GM08714 (cell line): ENCODE results near the gene HEXIM2.
"Not testable (repeated sequence)": the region's sequence is repeated elsewhere in the genome, so short reads cannot be mapped to it uniquely, and the experiment has no call there.

ENCODE experiments used
- H3K4me3 ChIP-seq: fragments of 200-500 bp; sonication (Bioruptor generic); 2 replicates; pipeline ENCODE4 v1.5.1; 2014; ENCODE audit warnings: mild to moderate bottlenecking, low read length, inconsistent platforms
- ZNF274 ChIP-seq: IDR thresholded peaks from 2 replicates; pipeline ENCODE4 v1.6.1; 2012; ENCODE audit warnings: mild to moderate bottlenecking, low read depth, low read length

The HEXIM2 gene

DNA sequence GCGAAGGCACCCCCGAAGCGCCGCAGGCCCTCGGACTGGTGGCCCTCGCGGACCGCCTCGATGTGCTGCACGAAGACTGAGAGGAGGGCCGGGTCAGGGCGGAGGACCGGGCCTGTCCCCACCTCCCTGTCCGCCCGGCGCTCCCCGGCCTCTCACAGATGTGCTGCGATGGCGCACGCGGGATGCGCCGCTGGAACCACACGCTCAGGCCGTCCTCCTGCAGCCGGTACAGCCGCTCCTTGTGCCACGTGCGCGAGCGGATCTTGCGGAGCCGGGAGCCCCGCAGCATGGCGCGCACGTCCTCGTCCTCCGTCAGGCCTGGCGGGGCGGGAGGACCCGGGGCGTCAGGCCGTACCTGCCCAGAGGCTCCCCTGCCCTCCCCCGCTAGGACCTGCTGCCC lies 40.6 kb upstream of the HEXIM2 start:
- H3K4me3 ChIP-seq = no peak overlapping the region
- TF ChIP-seq ZNF274 = no peak

DNA sequence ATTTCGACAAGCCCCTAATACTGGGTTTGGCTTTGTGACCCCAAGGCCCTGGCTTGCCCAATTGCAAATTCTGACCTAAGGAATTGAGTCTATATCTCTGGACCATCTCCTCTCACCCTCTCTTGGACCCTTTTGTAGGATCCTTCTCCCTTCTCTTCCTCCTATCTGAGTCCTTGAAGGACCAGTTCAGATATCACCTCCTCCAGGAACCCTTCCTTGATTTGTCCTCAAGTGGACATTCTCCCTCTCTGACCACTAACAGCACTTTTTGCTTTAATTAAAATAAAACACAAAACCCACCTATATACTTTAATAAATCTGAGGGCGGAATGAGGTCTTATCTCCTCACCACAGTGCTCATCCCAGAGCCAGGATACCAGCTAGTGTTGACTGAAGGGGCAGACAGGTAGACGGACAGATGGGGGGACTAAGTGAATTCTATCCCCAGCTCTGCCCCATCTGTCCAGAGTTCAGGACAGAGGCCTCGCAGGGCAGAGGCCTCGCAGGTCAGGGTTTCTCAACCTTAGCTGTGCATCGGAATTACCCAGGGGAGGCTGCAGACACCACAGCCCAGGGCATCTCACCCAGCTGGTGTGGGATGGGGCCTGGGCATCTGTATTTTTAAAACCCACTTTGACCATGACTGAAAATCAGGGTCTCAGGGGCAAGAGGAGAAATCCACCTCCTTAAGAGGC lies 38.5 kb upstream of the HEXIM2 start:
- no peak overlapping the region for H3K4me3 ChIP-seq
- TF ChIP-seq ZNF274 = no peak

DNA sequence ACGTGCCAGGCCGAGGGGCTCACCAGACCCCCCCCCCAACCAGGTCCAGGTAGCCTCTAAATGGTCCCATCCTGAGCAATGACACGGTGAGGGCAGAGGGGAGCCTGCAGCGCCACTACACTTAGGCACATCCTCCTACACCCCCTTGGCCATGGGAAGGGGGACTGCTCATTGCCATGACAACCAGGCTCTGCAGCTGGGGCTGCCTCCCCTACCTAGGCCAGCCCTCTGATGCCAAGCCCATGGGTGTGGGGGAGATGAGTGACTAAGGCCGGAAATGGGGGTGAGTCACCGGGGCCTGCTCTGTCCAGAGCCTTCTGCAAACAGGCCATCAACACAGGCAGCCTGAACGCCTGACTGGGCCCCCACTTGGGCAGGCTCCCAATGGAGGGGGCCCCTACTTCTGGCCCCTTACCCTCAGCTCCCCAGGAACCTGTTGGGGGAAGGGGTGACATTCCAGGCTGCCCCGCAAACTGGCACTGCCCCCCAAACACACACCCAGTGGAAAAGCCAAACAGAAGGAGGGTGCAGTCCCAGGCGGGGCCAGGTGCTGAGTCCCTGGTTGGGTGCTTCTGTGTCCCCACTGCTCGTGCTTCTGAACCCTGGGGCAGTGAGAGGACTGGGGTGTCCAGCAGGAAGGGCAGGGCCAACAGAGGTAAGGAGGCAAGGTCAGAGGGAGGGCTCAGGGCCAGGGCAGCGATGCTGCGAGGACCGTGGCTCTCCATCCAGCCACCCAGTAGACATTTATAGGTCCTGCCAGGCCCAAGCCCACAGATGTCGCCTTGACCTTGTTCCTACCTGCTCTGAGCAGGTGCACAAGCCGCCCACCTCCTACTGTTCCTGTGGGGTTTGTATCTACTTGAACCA lies 37.5 kb upstream of the HEXIM2 start:
- TF ChIP-seq ZNF274 = no peak

DNA sequence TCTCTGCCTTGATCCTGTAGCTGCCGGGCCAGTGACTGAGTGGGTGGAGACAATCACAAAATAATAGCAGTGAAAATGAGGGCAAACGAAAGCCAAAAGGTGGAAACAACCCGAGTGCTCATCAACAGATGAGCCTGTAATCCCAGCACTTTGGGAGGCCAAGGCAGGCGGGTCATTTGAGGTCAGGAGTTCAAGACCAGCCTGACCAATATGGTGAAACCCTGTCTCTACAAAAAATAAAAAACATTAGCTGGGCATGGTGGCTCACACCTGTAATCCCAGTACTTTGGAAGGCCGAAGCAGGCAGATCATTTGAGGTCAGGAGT lies 36.9 kb upstream of the HEXIM2 start:
- not testable (repeated sequence) for H3K4me3 ChIP-seq

More for the DNA sequence above, 37.5 kb upstream of the HEXIM2 start:
- no peak overlapping the region for H3K4me3 ChIP-seq

DNA sequence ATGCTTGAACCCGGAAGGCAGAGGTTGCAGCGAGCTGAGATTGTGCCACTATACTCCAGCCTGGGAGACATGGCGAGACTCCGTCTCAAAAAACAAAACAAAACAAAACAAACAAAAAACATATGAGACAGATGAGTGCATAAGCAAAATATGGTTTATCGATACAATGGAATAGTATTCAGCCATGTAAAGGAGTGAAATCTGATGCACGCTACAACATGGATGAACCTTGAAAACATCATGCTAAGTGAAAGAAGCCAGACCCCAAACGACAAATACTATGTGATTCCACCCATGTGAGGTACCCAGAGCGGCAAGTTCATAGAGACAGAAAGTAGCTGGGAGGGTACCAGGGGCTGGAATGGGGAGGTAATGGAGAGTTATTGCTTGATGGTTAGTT lies 36.2 kb upstream of the HEXIM2 start:
- no peak overlapping the region for H3K4me3 ChIP-seq
- TF ChIP-seq ZNF274 = no peak

DNA sequence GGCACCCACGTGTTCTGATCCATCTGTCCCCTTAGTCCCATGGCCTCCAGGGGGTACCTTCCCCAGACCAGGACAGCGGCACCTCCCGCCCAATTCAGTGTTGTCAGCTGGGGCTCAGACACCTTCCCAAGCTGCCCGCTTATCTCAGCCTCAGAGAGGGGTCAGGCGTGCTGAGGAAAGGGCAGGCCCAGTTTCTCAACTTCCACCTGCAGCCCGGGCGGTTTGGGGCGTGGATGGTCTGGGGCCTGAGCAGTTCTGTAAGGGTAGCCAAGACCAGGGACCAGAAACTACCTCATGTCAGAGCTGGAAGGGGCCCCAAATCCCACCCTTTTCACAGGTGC lies 34.5 kb upstream of the HEXIM2 start:
- H3K4me3 ChIP-seq = no peak overlapping the region
- TF ChIP-seq ZNF274 = no peak

DNA sequence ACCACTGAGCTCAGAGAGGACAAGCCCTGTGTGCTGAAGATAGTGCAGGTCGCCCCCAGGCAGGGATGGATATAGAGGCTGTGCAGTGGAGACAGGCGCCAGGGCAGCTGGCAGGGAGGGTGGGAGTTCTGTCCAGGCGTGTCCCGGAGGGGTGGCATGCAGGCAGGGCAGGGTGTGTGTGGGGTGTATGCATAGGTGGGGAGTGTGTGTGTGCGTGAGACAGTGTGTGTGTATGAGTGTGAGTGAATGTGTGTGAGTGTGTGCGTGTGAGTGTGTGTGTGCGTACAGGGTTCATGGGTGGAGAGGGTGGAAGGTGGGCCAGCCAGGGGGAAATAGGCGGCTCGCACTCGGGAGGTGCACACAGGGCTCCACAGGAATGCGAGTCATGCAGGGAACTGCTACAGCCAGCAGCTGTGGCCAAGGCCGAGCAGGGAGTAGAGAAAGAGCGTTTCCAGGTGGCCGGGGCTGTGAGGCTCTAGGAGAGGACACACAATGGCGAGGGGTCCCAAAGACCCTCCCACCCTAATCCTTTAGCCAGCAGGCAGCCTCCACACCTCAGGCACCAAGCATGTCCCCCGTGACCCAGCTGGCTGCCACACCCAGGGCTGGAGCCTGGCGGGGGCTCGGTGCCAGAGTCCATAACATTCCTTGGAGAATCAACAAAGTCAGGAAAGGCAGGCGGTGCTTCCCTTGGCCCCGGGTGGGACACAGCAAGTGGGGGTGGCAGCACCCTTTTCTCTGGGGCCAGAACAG lies 34.0 kb upstream of the HEXIM2 start:
- H3K4me3 ChIP-seq = no peak overlapping the region
- TF ChIP-seq ZNF274 = no peak

DNA sequence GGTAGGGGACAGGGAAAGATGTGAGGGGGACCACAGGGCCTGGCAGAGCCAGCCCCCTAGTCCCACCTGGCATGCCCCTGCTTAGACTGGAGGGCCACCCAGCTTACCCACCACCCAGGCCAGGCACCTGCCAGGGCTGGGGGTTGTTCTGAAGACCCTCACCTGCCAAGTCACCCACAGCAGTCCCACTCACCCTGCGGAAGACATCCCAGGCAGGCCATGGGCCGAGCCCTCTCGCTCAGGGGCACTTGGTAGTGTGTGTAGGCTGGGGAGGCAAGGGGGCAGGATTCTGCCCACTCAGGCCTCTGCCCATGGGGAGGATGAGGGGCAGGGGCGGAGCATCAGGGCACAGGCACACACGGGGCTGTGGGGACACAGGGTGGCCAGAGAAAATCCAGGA lies 33.3 kb upstream of the HEXIM2 start:
- no peak for TF ChIP-seq ZNF274
- no peak overlapping the region for H3K4me3 ChIP-seq

DNA sequence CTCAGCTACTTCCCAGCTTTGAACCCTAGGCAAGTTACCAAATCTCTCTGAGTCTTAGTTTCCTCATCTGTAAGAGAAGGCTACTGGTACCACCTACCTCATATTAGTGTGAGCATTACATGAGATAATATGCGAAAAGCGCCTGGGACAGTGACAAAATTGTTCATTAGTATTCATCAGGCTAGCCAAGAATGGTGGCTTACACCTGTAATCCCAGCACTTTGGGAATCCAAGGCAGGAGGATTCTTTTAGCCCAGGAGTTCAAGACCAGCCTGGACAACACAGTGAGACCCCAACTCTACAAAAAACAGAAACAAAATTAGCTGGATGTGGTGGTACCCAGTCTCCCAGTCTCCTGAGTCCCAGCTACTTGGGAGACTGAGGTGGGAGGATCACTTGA lies 32.7 kb upstream of the HEXIM2 start:
- no peak overlapping the region for H3K4me3 ChIP-seq
- no peak for TF ChIP-seq ZNF274

DNA sequence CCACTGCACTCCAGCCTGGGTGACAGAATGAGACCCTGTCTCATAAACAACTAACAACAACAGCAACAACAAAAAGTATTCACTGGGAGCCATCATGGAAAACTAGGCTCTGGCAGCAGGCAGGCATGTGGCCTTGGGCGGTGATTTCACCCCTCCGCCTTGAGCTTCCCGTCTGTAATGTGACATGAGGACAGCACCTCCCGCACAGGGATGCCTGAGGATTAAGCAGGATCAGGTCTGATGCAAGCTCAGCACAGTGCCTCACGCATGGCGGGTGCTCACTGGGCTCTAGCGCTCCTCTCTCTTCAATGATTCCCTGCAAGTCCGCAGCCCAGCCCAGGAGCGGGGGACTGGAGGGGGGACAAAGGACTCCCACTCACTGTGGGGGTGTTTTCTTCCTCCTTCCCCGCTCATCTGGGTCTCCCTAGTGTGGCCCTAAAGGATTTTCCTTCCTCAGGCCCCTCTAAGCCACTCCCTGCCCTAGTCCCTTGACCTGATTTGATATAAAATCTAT lies 32.2 kb upstream of the HEXIM2 start:
- no peak overlapping the region for H3K4me3 ChIP-seq
- no peak for TF ChIP-seq ZNF274

DNA sequence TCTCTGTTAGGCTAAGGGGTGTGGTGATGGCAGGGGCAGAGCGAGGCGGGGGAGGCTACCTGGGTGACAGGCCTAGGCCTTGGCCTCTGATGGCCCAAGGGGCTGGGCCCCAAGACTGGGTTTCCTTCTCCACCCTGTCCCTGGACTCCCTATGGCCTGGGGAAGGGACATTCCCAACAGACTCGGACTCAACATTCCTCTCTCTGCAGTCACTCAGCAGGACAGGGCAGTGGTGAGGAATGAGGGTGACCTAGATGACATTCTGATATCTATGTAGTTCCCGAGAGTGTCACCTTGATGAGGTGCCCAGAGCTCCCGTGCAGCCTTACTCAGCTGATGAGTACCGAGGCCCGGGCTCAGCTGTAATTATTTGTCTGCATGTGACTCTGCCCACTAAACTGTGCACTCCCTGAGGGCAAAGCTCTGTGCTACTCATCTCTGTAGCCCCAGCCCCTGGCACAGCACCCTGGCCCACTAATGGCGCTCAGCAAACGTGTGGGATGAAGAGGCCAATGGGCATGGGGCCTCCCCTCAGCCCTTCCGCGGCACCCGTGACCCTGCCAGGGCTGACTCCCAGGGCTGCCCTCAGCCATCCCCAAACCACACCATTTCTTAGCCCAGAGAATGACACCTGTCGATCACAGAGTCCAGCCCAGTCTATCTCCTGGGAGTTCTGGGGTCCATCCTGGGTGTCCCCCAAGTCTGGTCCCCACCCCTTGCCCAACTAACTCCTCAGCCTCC lies 31.6 kb upstream of the HEXIM2 start:
- H3K4me3 ChIP-seq = no peak overlapping the region
- TF ChIP-seq ZNF274 = no peak

DNA sequence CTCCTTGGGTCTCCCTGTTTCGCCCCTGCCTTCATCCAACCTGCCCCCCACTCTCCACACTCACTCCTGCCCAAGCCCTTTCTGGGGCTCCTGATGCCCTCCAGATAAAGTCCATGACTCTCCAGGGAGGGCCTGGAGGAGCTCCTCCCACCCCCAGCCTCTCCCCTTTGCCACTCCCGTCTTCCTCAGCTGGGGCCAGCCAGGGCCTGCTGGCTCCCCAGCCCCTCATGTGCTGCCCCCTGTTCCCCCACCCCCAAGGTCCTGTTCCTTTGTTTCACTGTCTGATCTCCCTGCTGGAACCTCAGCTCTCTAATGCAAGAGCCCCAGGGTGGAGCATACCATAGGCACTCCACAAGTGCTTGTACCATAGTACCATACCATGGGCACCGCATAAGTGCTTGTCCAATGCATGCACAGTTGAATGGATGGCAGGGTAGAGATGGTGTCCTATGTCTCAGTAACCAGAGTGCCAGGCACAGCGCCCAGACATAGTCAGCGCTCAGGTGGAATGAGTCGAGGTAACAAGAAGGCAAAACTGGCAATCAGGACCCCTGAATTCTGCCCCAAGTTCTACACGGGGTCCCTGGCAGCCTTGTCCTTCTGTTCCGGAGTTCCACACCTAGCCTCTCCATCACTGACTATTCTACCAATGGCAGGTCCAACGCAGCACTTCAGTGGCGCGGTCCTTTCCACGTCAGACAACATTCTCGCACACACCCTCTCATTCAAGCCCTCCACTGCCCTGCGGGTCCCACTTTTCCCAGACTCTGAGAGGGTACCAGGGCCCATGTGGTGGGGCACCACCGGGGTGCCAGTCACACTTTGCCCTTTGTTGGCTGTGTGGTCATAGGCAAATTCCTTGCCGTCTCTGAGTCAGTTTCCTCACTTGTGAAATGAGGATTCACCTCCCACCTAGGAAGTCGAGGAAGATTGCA lies 30.7 kb upstream of the HEXIM2 start:
- TF ChIP-seq ZNF274 = no peak
- H3K4me3 ChIP-seq = no peak overlapping the region
